H1 (cell line): ENCODE results near the gene DYRK1A. TPM values are rescaled to one million over a fixed set of nuclear protein-coding genes. Genes with fewer than 3 reads are reported as not detected.

Experiments
- BCL11A ChIP-seq, 2 experiments: IDR thresholded peaks; one replicate each; pipeline ENCODE4 v1.6.1; 2011; ENCODE audit warnings: low read depth in 2 of 2, low read length in 2 of 2, mild to moderate bottlenecking in 2 of 2
- CHD1 ChIP-seq: IDR thresholded peaks from 2 replicates; pipeline ENCODE4 v1.6.1; 2012; ENCODE audit warnings: low read depth, low read length, improper control_type of control experiment
- CTBP2 ChIP-seq: IDR thresholded peaks from 2 replicates; pipeline ENCODE4 v1.7.0; 2011; ENCODE audit warnings: borderline replicate concordance, mild to moderate bottlenecking, moderate library complexity, mixed read lengths, low read length; ENCODE audit not compliant: insufficient read depth, insufficient read length
- EGR1 ChIP-seq: IDR thresholded peaks from 2 replicates; pipeline ENCODE4 v1.6.1; 2011; ENCODE audit warnings: low read depth, low read length, borderline replicate concordance
- KDM4A ChIP-seq: IDR thresholded peaks from one replicate; pipeline ENCODE4 v1.7.1; 2012; ENCODE audit warnings: low read depth, mild to moderate bottlenecking, moderate library complexity, low read length, inconsistent platforms; ENCODE audit not compliant: severe bottlenecking
- NRF1 ChIP-seq: IDR thresholded peaks from 2 replicates; pipeline ENCODE4 v1.6.1; 2011; ENCODE audit warnings: mild to moderate bottlenecking, low read depth, low read length, improper control_type of control experiment
- RBBP5 ChIP-seq: IDR thresholded peaks from 2 replicates; pipeline ENCODE4 v1.7.1; 2012; ENCODE audit warnings: low read depth, mild to moderate bottlenecking, inconsistent platforms, low read length, moderate library complexity, borderline replicate concordance
- SIX5 ChIP-seq: IDR thresholded peaks from 2 replicates; pipeline ENCODE4 v1.6.1; 2011; ENCODE audit warnings: mild to moderate bottlenecking, low read depth, low read length
- SP2 ChIP-seq: IDR thresholded peaks from 2 replicates; pipeline ENCODE4 v1.6.1; 2012; ENCODE audit warnings: mild to moderate bottlenecking, low read length, inconsistent platforms
- polyA plus RNA-seq, 7 experiments: library from polyadenylated mRNA; depleted of rRNA in 3 of 7; stranded (reverse) in 5 of 7; unstranded in 2 of 7; fragments of >200 nt in 5 of 7; fragments of 200-250 nt in 2 of 7; gene quantifications; 1 replicate in 5 of 7; 2 replicates in 1 of 7; 4 replicates in 1 of 7; pipeline versions ENCODE4 v1.2.1 to v1.2.3, GENCODE V29; 2011 to 2013; ENCODE audit warnings: missing spikeins in 2 of 7, mixed read lengths in 2 of 7
- total RNA-seq: library from RNA; stranded (reverse); fragmentation: NEBNext Ultra II Directional; extraction: Animal tissue kit (Norgen Biotek cat#: 25700); gene quantifications from 2 replicates; pipeline ENCODE4 v1.2.1, GENCODE V29; 2021
- TF ChIP-seq, protein P1 (sequence below): fragments of 300-600 bp; sonication (generic); IDR thresholded peaks from 2 replicates; pipeline ENCODE4 v1.7.1; 2012; ENCODE audit warnings: low read length, moderate library complexity, mild to moderate bottlenecking, inconsistent platforms; ENCODE audit not compliant: insufficient replicate concordance
- TF ChIP-seq, protein P2 (sequence below): IDR thresholded peaks from 2 replicates; pipeline ENCODE4 v1.6.1; 2011; ENCODE audit warnings: low read length, improper control_type of control experiment

The DYRK1A gene
- total and polyA plus RNA-seq, 2 of the 8 experiments (the other 6 are each of a cell fraction or from before 2014, with no cell fraction given), result 61.1 to 62.2 TPM

GRCh38 chr21:37445228-37445627 lies 78.7 kb downstream of the DYRK1A start (continued):
- TF ChIP-seq, protein P1, sequence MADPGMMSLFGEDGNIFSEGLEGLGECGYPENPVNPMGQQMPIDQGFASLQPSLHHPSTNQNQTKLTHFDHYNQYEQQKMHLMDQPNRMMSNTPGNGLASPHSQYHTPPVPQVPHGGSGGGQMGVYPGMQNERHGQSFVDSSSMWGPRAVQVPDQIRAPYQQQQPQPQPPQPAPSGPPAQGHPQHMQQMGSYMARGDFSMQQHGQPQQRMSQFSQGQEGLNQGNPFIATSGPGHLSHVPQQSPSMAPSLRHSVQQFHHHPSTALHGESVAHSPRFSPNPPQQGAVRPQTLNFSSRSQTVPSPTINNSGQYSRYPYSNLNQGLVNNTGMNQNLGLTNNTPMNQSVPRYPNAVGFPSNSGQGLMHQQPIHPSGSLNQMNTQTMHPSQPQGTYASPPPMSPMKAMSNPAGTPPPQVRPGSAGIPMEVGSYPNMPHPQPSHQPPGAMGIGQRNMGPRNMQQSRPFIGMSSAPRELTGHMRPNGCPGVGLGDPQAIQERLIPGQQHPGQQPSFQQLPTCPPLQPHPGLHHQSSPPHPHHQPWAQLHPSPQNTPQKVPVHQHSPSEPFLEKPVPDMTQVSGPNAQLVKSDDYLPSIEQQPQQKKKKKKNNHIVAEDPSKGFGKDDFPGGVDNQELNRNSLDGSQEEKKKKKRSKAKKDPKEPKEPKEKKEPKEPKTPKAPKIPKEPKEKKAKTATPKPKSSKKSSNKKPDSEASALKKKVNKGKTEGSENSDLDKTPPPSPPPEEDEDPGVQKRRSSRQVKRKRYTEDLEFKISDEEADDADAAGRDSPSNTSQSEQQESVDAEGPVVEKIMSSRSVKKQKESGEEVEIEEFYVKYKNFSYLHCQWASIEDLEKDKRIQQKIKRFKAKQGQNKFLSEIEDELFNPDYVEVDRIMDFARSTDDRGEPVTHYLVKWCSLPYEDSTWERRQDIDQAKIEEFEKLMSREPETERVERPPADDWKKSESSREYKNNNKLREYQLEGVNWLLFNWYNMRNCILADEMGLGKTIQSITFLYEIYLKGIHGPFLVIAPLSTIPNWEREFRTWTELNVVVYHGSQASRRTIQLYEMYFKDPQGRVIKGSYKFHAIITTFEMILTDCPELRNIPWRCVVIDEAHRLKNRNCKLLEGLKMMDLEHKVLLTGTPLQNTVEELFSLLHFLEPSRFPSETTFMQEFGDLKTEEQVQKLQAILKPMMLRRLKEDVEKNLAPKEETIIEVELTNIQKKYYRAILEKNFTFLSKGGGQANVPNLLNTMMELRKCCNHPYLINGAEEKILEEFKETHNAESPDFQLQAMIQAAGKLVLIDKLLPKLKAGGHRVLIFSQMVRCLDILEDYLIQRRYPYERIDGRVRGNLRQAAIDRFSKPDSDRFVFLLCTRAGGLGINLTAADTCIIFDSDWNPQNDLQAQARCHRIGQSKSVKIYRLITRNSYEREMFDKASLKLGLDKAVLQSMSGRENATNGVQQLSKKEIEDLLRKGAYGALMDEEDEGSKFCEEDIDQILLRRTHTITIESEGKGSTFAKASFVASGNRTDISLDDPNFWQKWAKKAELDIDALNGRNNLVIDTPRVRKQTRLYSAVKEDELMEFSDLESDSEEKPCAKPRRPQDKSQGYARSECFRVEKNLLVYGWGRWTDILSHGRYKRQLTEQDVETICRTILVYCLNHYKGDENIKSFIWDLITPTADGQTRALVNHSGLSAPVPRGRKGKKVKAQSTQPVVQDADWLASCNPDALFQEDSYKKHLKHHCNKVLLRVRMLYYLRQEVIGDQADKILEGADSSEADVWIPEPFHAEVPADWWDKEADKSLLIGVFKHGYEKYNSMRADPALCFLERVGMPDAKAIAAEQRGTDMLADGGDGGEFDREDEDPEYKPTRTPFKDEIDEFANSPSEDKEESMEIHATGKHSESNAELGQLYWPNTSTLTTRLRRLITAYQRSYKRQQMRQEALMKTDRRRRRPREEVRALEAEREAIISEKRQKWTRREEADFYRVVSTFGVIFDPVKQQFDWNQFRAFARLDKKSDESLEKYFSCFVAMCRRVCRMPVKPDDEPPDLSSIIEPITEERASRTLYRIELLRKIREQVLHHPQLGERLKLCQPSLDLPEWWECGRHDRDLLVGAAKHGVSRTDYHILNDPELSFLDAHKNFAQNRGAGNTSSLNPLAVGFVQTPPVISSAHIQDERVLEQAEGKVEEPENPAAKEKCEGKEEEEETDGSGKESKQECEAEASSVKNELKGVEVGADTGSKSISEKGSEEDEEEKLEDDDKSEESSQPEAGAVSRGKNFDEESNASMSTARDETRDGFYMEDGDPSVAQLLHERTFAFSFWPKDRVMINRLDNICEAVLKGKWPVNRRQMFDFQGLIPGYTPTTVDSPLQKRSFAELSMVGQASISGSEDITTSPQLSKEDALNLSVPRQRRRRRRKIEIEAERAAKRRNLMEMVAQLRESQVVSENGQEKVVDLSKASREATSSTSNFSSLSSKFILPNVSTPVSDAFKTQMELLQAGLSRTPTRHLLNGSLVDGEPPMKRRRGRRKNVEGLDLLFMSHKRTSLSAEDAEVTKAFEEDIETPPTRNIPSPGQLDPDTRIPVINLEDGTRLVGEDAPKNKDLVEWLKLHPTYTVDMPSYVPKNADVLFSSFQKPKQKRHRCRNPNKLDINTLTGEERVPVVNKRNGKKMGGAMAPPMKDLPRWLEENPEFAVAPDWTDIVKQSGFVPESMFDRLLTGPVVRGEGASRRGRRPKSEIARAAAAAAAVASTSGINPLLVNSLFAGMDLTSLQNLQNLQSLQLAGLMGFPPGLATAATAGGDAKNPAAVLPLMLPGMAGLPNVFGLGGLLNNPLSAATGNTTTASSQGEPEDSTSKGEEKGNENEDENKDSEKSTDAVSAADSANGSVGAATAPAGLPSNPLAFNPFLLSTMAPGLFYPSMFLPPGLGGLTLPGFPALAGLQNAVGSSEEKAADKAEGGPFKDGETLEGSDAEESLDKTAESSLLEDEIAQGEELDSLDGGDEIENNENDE, result no peak
- TF ChIP-seq NRF1 (no peak), RBBP5 (no peak), KDM4A (no peak), CTBP2 (no peak), EGR1 (no peak), SP2 (no peak), BCL11A (IDR thresholded peaks at IDR 0.05; ENCODE audit: low read depth in 2 of 2, low read length in 2 of 2) (no peak), CHD1 (no peak), SIX5 (no peak)
- TF ChIP-seq, protein P2, sequence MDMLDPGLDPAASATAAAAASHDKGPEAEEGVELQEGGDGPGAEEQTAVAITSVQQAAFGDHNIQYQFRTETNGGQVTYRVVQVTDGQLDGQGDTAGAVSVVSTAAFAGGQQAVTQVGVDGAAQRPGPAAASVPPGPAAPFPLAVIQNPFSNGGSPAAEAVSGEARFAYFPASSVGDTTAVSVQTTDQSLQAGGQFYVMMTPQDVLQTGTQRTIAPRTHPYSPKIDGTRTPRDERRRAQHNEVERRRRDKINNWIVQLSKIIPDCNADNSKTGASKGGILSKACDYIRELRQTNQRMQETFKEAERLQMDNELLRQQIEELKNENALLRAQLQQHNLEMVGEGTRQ, result no peak
